Stimulated activated CD8-positive, alpha-beta memory T cell treated with anti-CD3 and anti-CD28 coated beads, Interleukin-7, amount 100 ng/mL, for 48 hours (primary cell): ENCODE data around the gene ZNF521.

Source experiments
- DNase-seq, 2 donors: peaks; one replicate each; pipeline ENCODE4 v3.0.0-alpha.2; 2020; ENCODE audit warnings: low read depth in 1 of 2; ENCODE audit errors: extremely low read depth in 1 of 2

Gene ZNF521

DNA sequence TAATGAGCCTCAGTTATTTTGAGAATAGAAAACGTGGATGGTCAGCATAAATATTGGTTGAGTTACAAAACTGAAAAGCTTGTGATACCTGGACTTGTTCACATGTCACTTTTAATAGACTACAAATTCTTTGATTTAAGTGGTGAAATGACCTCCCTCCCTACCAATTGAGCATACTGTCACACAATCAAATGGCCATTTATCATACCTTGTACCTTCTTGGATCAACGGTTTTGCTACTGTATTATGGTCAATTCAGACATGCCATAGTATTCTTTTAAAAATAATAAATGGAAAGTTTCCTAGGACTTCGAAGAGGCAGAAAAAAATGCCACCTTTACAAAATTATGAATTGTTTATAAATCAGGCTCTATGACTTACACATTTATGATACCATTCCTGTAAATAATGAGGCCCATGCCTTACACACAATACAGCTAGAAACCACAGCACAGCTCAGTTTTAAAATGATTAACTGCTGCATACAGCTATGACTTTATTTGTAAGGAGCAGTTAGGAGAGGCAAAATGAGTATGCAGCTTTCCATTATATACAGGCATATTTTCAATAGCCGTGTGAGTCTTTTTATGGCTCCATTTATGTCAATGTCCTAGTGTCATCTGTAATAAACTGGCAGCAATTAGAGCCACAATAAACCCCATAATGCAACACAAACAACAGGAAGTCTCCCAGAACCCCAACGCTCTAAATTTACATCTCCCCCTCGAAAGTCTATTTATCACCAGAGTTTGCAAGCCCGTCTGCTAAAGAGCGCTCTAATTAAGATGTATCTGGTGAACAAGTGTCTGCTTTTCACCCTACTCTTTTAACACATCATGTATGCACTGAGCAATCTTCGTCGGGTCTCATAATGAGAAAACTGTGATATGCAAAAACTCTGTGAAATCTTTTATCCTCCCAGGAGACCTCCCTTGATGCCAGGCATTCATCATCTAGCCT, 176.1 kb downstream of the ZNF521 start:
- DNase-seq: no peak

DNA sequence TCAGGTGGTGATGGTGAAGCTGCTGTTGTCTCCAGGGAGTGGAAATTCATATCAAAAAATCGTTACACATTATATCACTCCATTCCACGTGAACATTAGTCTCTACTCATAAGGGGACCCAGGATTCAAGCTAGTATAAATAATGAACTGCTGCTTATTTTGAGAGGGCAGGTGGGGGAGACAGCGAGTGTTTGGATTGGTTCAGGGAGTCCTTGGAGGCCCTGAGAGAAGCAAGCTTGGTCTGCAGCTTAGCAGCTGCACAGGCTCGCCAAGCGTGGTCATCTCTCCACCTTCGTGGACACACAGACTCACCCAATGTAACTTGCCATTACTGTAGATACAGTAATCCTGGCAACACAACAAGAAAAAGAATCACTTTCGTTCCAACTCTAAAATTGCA, 177.6 kb downstream of the ZNF521 start:
- DNase-seq: no peak

DNA sequence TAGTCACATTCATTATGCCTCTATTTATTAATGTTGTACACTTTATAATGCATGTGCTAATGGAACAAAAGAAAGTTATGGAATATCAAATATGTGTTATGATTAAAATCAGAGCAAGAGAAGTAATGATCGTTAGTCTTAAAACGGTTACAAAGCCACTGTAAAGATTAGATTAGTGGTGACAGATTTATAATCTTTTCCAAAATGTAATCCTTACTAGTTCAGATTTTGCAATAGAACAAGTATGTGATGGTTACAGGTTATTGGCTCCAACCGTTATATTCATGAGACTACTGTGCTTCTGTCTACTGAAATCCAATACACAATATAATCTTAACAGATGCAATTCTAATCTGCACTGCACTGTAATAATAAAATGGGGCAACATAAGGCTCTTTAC, 180.6 kb downstream of the ZNF521 start:
- no peak for DNase-seq

DNA sequence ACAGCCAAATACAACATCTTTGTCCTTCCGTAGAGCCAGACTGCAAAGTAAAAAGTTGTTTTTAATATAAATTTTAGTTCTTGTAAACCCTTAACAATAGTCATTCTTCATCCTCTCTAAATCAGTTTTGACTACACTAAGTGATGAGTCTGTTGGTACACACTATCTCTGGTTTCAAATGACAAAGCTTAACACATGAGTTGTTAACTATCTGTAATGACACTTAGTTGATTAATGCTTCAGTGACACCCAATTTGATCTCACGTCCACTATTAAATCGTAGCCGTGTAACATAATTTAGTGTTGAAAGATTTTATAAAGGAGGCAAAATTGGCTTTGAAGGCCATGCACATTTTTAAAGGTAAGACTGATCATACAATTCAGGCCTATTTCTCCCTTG, 181.6 kb downstream of the ZNF521 start:
- no peak for DNase-seq

DNA sequence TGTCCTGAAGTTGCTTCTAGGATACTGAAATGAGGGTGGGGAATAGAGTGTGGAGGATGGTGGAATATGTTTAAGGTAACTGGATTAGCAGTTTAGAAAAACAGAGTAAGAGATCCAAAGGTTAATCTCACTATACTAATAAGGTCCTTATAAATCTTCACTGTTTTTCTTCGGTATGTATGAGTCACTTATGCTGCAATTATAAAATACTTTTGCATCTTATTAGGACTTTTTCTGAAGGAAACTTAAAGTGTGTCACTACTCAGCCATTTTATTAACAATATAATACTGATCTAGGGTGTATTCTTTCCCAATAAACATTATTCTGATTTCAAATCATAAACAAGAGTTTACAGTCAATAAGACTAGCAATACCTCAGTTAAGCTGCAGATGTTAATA, 182.3 kb downstream of the ZNF521 start:
- DNase-seq: no peak

DNA sequence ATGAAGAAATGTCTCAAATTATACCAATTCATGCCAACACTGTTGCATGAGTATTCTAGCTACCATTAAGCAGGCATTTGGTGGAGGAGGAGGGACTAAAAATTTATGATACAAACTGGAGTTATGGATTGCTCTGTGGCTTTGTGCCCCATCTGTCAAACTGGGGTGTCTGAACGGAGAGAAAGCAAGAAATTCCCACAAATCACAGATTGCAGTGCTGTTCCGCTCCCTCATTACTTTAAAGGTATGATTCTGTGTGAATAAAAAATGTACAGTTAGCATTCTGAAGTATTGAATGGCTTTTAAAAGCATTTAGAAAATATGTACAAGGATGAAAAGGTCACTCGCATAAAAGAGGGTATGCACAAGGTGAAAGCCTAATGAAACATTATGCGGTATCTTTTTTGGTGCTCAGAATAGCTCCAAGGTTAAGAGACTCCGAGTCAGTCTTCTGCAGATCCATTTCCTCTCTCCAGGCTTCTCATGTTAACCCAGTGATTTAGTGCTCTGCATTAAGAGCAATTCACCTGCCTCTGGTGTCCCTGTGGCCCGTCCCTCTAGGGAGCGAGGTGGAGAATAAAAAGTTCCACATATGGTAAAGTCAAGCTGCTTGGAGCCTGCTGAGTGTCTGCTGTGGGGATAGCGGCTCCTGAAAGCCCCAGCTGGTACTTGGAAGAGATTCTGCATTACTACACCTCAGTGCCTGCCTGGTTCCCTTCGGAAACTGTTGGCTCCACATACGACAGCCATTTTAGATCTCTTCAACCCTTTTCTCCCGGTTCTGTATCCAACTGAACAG, 184.2 kb downstream of the ZNF521 start:
- no peak for DNase-seq

DNA sequence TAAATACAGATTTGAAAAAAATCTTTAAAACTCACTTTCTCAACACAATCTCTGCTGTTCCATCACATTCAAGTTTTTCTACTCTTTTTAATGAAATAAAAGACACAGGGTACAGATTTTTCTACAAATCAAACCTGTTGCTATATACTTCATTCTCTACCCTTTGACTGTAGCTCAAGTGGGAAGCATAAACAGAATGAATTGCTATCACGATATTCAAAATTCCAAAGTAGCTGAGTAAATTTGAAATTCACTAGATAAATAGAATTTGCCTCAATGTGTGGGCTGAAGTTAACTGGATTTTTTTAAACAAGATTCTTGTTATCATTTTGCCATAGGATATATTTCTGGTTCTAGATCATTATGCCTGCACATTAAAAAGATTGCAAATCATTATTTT, 185.9 kb downstream of the ZNF521 start:
- DNase-seq: no peak

DNA sequence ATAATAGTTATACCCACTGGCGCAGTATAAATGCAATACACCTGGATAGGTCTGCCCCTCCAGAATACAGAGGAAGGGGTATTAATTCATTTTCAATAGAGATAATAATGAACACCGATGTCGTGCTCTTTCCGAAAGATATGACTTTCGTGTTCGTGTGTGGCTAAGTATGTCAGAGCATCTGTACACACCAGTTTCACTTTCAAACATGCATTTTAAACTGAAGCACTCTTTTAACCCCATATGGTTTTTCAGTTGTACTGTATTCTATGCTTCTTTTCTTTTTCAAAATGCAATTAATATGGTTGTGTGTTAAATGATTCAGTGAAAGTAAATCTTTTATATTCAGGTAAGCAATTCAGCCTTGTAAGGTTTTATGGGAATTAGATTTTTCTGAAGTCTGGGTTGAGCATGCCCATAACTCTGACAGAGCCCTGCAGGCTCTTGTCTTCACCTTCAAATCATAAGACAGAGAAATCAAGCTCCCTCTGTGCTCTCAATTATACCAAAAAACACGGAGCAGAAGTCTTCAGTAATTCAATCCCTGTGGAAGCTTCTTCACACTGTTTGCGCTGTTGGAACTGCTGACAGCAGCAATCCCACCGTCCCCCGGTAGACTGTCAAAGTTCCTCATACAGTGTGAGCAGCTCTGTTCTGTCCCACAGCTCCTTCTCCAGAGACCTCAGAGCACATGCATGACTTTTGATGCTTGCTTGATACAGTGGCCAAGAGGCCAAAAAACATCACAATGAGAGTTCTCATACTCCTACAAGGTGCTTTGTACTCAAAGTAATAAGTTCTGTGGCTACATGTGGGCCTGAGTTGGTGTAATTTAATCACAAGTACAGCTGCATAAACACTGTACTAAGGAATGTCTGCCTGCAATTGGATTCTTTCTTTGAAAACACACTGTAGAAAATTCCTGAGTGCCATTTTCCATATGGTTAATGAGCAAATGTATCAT, 186.8 kb downstream of the ZNF521 start:
- DNase-seq: no peak

DNA sequence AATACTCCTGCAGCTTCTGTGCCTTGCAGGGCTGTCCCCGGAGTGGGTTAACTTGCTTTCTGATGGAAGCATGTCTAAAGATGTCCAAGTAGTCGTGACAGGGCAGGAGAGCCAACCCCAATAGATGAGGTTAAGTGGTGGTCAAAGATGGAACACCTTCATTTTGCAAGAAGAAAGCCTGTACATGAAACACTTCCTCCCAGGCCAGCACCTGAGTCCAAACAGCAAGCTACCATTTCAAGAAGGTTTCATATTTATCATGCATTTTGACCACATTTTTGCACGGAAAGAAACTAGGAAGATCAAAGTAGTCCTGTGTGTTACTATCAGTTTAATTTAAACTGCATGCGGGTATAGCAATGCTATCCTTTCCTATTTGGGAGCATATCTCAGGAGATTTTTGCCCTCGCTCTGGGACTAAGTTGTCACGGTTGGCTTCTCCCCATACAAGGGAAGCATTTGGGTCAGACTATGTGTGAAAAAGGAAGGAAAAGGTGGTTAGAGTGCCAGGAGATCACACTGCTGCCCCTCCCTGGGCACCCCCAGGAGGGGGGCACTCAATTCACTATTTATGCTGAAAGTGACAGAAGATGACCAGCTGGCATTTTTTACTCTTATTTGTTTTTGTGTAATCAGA, 187.6 kb downstream of the ZNF521 start:
- no peak for DNase-seq

DNA sequence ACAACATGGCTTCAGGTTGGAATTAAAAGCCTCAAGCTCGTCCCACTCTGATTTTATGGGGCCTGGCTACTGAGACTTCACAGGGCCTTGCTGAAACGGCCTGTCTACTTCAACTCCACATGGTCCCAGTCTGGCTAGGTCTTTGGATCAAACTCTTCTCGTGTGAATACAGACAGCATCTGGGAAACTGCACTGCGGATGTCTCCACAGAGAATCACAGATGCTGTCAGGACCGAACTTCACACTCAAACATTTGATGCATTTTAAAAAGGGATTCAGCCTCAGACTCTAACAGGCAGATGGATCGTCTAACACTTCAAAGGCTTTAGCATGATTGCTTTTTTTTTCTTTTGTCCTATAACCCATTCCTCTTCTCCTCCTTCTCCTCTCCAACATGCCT, 198.5 kb downstream of the ZNF521 start:
- no peak for DNase-seq

DNA sequence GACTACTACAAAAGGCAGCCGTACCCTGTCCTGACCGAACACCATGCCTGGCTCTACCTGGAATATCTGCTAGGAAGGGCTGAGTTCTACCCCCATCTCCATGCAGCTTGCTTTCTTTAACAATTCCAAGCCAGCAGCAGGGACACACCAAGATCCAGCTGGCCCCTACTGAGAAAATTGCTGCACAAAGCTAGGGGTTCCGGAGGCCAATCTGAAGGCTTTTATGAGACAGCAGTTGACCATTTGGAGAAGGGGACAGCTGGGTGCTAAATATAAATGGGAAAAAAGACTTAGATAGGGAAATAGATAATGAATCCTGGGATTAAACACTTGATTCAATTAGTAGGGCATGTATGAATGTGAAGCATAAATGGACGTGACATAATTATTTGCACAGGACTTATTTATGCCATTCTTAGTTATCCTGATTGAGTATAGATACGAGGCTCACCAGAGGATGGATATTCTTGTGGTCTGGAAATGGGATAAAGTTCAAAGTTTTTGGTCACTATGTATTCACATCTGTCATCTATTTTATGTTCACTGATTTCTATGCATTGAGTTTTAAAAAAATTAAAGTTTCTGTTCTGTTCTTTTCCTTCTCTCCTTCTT, 204.0 kb downstream of the ZNF521 start:
- no peak for DNase-seq

DNA sequence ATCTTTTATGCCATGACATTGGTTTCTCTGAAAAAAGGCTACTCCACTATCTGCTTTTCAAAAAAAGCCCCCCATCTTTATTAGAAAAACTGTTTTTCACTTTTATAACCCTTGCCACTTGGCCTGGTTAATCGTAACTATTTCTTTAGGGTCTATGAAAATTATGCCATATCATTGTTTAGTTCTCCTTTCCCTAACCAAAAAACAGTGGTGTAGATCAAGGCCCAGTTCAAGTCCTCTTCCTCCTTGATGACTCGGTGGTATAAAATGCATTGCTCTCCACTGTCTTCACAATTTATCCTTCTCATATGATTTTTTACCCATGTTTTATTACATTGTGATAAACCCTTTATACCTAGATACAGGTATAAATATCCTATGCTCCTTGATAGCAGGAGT, 205.5 kb downstream of the ZNF521 start:
- DNase-seq: no peak

DNA sequence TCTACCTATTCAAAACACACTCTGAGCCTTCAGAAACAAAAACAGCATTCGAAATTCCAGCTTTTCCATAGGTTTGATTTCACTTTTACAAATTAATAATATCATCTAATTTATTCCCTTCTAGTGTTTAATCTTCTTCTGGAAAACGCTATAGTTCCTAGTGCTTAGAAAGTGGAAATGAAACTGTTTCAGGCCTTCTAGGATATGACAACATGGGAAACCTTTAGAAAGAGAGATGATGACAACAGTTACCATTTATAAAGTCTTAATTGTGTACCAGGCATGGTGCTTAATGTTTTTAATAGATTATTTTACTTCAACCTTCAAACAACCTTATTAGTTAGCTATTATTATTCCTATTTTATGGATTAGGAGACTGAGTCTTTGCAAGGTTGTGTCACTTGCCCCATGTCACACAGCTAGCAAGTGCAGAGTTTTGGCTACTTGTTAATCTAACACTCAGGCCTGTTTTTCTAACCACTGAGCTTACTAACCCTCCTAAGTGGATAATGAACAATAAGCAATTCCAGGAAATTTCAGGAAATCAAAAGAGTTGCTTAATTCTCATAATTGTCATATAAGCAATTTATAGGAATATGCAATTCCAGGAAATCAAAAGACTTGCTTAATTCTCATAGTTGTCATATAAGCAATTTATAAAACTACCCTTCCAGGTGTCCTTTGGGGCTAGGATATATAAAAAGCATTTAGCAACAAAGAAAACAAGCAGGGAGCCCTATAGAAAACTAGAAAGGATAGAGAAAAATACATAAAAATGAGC, 206.0 kb downstream of the ZNF521 start:
- no peak for DNase-seq

DNA sequence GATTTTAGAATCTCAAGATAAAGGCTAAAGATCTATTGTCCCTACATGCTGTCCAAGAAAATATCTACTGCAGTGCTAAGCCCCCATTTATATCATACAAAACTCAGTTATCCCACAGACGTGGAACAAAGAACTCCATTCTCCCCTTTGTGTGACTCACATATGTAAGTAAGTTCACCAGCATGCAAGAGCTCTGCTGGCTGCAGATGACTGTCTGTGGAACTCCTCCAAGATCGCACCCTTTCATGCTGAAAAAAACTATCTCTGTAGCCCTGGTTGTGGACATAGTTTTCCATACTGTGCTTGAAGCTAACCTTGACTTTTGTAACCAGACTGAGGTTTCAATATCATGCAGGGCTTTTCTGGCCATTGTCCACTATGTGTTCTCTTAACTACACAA, 207.1 kb downstream of the ZNF521 start:
- DNase-seq: no peak

DNA sequence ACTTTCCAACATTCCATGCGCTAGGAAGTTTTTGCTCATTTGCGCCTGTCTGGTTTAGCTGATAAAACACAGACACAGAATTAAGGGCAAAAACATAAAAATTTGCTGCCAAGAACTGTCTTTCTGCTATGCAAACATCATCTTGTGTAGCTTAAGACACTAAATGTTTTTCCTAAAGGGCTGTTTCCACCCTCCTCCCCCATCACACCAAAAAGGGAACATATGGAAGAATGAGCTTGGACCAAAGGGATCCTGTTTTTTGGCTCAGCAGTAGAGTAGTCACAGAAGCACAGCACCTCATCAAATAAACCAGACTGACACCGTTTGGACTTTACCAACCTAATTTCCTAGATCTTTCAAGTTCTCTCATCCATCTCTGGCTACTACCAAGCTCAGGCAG, 210.1 kb downstream of the ZNF521 start:
- DNase-seq: no peak

DNA sequence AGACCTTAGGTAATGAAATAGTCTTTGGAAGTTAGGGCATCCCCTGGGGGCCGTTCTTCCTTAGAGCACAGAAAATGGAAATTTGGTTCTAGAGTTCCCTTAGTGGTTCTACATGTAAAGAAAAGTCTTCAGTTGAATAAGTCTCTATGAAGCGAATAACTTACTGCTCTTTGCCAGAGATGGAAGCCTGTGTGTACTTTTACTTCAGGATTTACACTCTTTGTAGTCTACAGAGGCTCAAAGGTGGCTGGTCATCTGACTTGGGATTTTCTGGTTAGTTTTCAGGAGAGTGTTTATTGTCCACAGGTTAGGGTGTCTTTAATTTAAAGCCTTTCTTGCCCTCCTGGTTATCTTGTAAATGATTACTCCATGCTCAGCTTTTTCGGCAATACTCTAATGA, 210.6 kb downstream of the ZNF521 start:
- no peak for DNase-seq

DNA sequence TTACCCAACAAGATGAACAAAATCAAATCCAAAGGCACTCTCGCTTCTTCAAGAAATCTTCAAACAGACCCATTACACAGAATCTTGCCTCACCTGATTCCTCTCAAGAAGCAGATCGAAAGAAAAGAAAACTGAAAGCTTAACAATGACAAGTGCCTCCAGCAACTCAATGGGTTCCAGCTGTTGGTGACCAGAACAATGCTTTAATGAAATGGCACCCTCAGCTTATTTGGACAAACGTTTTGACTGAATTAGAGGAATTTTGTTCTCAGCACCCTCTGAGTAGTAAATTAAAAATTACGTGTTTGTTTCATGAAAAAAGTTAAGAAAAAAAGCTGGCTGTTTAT, 211.0 kb downstream of the ZNF521 start:
- DNase-seq: no peak

DNA sequence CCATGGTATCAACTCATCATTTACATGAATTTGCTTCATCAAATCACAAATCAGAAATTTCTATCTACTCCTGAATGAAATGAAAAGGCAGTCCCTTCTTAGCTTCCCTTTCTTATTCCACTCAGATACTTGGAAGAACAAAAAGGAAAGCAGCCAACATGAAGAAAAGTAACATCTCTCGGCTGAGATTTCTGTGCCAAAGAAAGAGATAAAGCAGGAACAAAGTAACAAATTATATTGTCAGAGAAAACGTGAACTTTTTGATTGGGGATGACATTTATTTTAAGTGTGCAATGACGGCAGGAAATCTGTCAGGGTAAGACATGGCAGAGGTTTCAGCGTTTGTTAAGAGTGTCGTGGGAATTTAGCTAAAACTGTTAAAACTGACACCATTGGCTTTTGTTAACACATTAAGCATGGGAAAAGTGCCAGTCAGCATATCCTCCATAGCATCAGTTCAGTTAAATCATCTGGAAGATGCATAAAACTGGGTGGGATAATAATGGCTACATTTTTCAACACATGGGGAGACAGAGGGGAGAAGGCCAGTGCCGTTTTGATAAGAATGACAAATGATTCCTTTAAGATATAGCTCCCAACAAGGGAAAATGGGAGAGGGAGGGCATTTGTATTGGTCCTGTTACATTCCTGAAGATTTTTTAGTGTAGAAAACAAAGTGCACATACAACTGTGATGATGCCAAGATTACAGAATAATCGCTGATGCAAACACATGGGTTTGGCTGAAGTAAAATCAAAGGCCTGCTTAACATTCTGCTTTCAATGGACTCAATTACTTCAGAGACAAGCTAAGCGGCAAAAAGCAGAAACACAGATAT, 211.6 kb downstream of the ZNF521 start:
- DNase-seq: no peak

DNA sequence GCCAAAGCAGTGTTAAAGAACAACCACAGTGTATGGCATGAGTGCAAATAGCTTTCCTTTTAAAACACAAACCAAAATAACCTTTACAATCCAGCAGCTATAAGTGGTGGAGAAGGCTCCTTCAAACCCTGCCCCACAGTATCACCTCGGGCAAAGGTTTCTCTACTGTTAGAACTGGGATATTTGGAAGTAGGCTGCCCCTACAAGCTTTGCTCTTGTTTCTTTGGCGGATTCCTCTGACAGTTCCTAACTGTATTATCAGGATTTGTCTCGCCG, 214.8 kb downstream of the ZNF521 start:
- DNase-seq: no peak
